Activated naive CD8-positive, alpha-beta T cell treated with anti-CD3 and anti-CD28 coated beads, Interleukin-2, amount 50 U/mL, for 24 hours (primary cell): ENCODE data around the gene AFTPH.

Source experiments
- ATAC-seq: fragments of 150-1000 bp; cut with Tn5 transposase; one replicate; pipeline ENCODE4 v1.10.0; 2021
- DNase-seq: peaks from one replicate; pipeline ENCODE4 v3.0.0; 2021
- H3K27ac Mint-ChIP-seq: one replicate; pipeline ENCODE4 v1.8.0; 2021; ENCODE audit warnings: mild to moderate bottlenecking, mixed read lengths
- H3K27me3 Mint-ChIP-seq: one replicate; pipeline ENCODE4 v1.8.0; 2021; ENCODE audit warnings: mixed read lengths
- H3K36me3 Mint-ChIP-seq: one replicate; pipeline ENCODE4 v1.8.0; 2021; ENCODE audit warnings: low read depth, mixed read lengths
- H3K4me1 Mint-ChIP-seq: one replicate; pipeline ENCODE4 v1.8.0; 2021; ENCODE audit warnings: mixed read lengths
- H3K4me3 Mint-ChIP-seq: one replicate; pipeline ENCODE4 v1.8.0; 2021; ENCODE audit warnings: mild to moderate bottlenecking, moderate library complexity, mixed read lengths
- H3K9me3 Mint-ChIP-seq: one replicate; pipeline ENCODE4 v1.8.0; 2021; ENCODE audit warnings: mixed read lengths

AFTPH gene

DNA sequence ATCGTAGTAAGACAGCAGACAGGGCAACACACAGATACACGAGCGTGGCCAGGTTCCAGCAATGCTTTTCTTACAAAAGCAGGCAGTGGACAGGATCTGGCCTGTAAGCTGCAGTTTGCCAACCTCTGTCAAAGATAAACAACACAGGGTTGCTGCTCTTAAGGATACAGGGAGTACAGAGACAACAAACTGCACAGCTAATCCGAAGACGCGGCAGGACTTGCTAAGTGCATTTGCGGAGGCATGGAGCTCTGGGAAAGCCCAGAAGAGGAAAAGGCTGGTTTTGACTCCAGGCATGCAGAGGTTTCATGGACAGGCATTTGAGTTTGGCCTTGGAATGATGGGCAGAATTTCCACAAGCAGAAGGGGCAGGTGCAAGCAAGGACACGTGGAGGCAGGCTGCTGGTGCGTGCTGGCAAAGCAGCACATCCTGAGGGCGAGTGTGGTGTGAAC, 105.2 kb downstream of the AFTPH start:
- Mint-ChIP-seq H3K4me3 (no peak overlapping the region), H3K27me3 (no peaks in the 10 kb centered on the region), H3K36me3 (peaks cover 3% of the 10 kb centered on the region), H3K9me3 (no peaks in the 10 kb centered on the region), H3K27ac (no peak overlapping the region), H3K4me1 (peaks cover 13% of the 10 kb centered on the region)
- ATAC-seq (no peak), DNase-seq (no peak)

- ATAC-seq (no peak), DNase-seq (no peak)
- H3K9me3 Mint-ChIP-seq = no peaks in the 10 kb centered on the region
- no peak overlapping the region for H3K4me3 Mint-ChIP-seq
- H3K27me3 Mint-ChIP-seq = no peaks in the 10 kb centered on the region
- H3K4me1 Mint-ChIP-seq = peaks cover 13% of the 10 kb centered on the region
- H3K27ac Mint-ChIP-seq = no peak overlapping the region
- peaks cover 8% of the 10 kb centered on the region for H3K36me3 Mint-ChIP-seq
Observed at GRCh38 chr2:64629875-64630274, 105.7 kb downstream of the AFTPH start.

DNA sequence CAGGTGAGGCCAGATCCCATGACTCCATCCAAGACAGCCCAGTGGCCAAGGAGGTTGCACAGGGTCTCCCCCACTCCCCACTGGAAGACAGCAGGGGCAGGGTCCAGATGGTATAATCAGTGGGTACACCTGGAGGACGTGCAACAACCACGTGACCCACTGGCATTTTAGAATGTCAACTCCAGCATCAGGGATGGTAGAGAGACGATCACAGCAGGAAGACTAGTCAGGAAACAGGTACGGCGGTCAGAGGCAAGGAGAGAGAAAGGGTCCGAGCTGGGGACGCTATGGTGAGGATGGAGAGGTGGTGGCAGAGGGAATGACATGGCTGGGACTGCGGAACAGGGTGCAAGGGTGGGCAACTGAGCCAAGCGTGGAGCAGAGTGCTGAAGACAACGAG, 106.6 kb downstream of the AFTPH start:
- DNase-seq (no peak), ATAC-seq (no peak)
- Mint-ChIP-seq H3K9me3 (no peaks in the 10 kb centered on the region), H3K27ac (no peak overlapping the region), H3K27me3 (no peaks in the 10 kb centered on the region), H3K4me1 (peaks cover 16% of the 10 kb centered on the region), H3K4me3 (no peak overlapping the region), H3K36me3 (peaks cover 14% of the 10 kb centered on the region)

- H3K4me1 Mint-ChIP-seq = peaks cover 27% of the 10 kb centered on the region
- no peak overlapping the region for H3K27ac Mint-ChIP-seq
- no peaks in the 10 kb centered on the region for H3K27me3 Mint-ChIP-seq
- ATAC-seq (no peak), DNase-seq (no peak)
- no peaks in the 10 kb centered on the region for H3K9me3 Mint-ChIP-seq
- H3K36me3 Mint-ChIP-seq = peaks cover 24% of the 10 kb centered on the region
- no peak overlapping the region for H3K4me3 Mint-ChIP-seq
Observed at GRCh38 chr2:64631771-64632170, 107.6 kb downstream of the AFTPH start.

- no peak overlapping the region for H3K27ac Mint-ChIP-seq
Observed at GRCh38 chr2:64632835-64633819, 109.0 kb downstream of the AFTPH start.

GRCh38 chr2:64634345-64635267, 110.5 kb downstream of the AFTPH start:
- Mint-ChIP-seq H3K4me3 (no peak overlapping the region), H3K36me3 (peaks cover 25% of the 10 kb centered on the region), H3K9me3 (no peaks in the 10 kb centered on the region), H3K27ac (peak overlapping the region; percentile 29), H3K27me3 (no peaks in the 10 kb centered on the region), H3K4me1 (peaks cover 38% of the 10 kb centered on the region)
- DNase-seq (no peak), ATAC-seq (no peak)

More at GRCh38 chr2:64632835-64633819, 109.0 kb downstream of the AFTPH start:
- Mint-ChIP-seq H3K4me1 (peaks cover 36% of the 10 kb centered on the region), H3K4me3 (no peak overlapping the region), H3K27me3 (no peaks in the 10 kb centered on the region), H3K36me3 (peaks cover 25% of the 10 kb centered on the region), H3K9me3 (no peaks in the 10 kb centered on the region)
- no peak for DNase-seq
- ATAC-seq = no peak

DNA sequence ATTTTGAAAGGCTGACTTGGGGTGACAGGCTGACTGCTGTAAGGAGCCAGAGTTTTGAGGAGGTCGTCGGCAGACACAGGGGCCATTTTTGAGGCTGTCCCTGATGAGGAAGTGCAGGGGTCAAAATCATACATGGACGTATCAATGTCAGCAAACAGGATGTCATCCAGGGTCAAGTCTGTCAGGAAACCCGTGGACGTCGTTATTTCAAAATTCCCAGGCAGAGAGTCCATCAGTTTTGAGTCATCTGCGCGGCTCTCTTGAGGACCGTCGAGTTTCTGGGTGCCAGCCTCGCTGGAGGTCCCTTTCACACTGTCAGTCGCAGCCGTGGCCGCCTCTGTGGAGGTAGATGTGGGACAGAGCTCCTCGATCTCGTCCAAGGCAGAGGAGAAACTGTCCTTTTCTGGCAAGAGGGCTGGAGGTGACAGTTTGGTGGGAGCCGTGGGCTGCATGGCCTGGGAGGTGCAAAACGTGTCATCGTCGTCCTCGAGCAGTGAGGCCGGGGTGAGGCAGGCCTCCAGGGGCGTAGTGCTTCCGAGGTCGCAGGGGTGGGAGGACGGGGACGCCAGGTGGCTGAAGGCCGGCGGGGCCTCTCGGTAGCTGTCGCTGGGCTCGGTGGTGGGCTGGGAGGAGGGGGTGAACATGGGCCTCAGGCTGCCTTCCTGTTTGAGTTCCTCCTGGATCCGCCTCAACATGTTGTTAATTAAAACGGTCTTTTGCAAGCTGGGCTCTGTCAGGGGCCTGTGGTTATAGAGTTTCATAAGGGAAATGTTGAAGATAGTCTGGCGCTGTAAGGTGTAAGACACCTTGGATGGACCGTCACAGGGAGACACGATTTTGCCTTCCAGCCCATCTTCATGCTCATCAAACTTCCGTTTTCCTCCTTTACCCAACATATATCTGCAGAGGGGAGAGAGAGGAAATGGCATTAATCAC, 112.1 kb downstream of the AFTPH start:
- DNase-seq (peak; percentile 24), ATAC-seq (peak; percentile 51)
- H3K27me3 Mint-ChIP-seq = no peaks in the 10 kb centered on the region
- no peaks in the 10 kb centered on the region for H3K9me3 Mint-ChIP-seq
- H3K4me3 Mint-ChIP-seq = peak overlapping the region; percentile 72
- H3K4me1 Mint-ChIP-seq = peaks cover 55% of the 10 kb centered on the region
- H3K27ac Mint-ChIP-seq = peak overlapping the region; percentile 82
- H3K36me3 Mint-ChIP-seq = peaks cover 25% of the 10 kb centered on the region

DNA sequence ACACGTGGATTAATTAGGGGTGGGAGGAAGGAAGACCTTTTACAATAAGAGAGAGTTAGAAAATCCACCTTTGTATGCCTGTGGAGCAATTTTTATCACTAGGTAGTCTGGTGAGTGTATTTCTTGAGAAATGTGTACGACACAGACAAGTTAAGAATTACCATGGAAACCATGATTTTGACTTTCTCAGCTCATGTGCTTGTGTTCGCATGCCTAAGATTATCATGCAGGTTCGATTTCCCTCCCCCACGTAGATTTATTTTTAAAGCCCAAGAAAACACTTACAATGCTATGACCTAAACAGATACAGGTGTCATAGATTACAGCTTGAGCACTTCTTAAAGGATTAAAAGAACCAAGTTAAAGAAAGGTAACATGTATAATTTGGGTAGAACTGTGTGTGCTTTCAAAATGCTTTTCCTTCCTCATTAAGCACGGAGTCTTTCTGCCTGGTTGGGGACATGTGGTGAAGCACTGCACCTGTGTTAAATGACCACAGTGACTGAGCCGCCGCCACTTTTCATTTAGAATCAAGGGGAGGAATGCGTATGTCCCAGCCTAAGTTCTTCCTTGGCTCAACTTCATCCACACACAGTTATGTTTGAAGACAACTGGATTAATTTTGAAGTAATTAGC, 113.0 kb downstream of the AFTPH start:
- Mint-ChIP-seq H3K36me3 (peaks cover 25% of the 10 kb centered on the region), H3K9me3 (no peaks in the 10 kb centered on the region), H3K4me3 (peak overlapping the region; percentile 72), H3K27ac (peak overlapping the region; percentile 82), H3K4me1 (peaks cover 64% of the 10 kb centered on the region), H3K27me3 (no peaks in the 10 kb centered on the region)
- ATAC-seq (peak; percentile 62), DNase-seq (no peak)

GRCh38 chr2:64637931-64638330, 113.8 kb downstream of the AFTPH start:
- Mint-ChIP-seq H3K27ac (peak overlapping the region; percentile 82), H3K4me1 (peaks cover 72% of the 10 kb centered on the region), H3K4me3 (peak overlapping the region; percentile 72), H3K27me3 (no peaks in the 10 kb centered on the region), H3K9me3 (no peaks in the 10 kb centered on the region), H3K36me3 (peaks cover 25% of the 10 kb centered on the region)
- DNase-seq (no peak), ATAC-seq (peak; percentile 53)

GRCh38 chr2:64638502-64639120, 114.5 kb downstream of the AFTPH start:
- Mint-ChIP-seq H3K4me3 (peak overlapping the region; percentile 6), H3K27ac (peak overlapping the region; percentile 82), H3K36me3 (peaks cover 25% of the 10 kb centered on the region), H3K9me3 (no peaks in the 10 kb centered on the region), H3K4me1 (peaks cover 78% of the 10 kb centered on the region), H3K27me3 (no peaks in the 10 kb centered on the region)
- no peak for ATAC-seq
- no peak for DNase-seq

DNA sequence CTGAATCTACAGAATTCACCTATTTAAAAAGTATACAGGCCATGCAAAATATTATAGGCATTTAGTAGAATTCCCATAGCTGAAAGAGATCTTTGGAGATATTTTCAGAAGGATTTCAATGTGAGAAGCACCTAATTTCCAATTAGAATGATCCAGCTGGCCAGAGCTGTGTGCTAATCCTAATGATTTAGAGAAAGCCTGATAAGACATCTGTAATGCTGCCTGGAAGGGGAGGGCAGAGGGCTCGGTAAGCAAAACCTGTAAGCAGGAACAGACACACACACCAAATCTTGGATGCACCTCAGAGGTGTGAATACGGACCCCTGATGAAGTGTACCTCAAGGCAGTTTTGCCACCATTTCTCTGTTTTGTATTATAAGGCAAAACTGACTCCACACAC, 115.6 kb downstream of the AFTPH start:
- Mint-ChIP-seq H3K4me3 (no peak overlapping the region), H3K27ac (no peak overlapping the region), H3K4me1 (peaks cover 89% of the 10 kb centered on the region), H3K36me3 (peaks cover 19% of the 10 kb centered on the region), H3K27me3 (no peaks in the 10 kb centered on the region), H3K9me3 (no peaks in the 10 kb centered on the region)
- DNase-seq (no peak), ATAC-seq (no peak)

- Mint-ChIP-seq H3K27me3 (no peaks in the 10 kb centered on the region), H3K4me1 (peaks cover 95% of the 10 kb centered on the region), H3K9me3 (no peaks in the 10 kb centered on the region), H3K36me3 (peaks cover 14% of the 10 kb centered on the region), H3K4me3 (no peak overlapping the region), H3K27ac (peak overlapping the region; percentile 19)
- DNase-seq = no peak
- ATAC-seq = no peak
Observed at GRCh38 chr2:64640153-64641044, 116.3 kb downstream of the AFTPH start.
